GM18502 (cell line): ENCODE data around the gene SCRN1.

Source experiments
- ATAC-seq: cut with Tn5 transposase; IDR thresholded peaks from one replicate; pipeline ENCODE4 v1.9.1; 2021; ENCODE audit warnings: mild to moderate bottlenecking; ENCODE audit not compliant: unreplicated experiment, poor library complexity

The SCRN1 gene

GRCh38 chr7:29940199-29940598, 49.4 kb downstream of the SCRN1 start:
- no peak for ATAC-seq

GRCh38 chr7:29937132-29937531, 52.5 kb downstream of the SCRN1 start:
- no peak for ATAC-seq

- ATAC-seq, result no peak
Measured at GRCh38 chr7:29935111-29935510, 54.5 kb downstream of the SCRN1 start.

- ATAC-seq, result no peak
Measured at GRCh38 chr7:29929018-29929807, 60.4 kb downstream of the SCRN1 start.

- ATAC-seq, result no peak
Measured at GRCh38 chr7:29926741-29927140, 62.9 kb downstream of the SCRN1 start.

GRCh38 chr7:29926216-29926615, 63.4 kb downstream of the SCRN1 start:
- ATAC-seq, result no peak

- ATAC-seq, result no peak
Measured at GRCh38 chr7:29924684-29925083, 64.9 kb downstream of the SCRN1 start.

- no peak for ATAC-seq
Measured at GRCh38 chr7:29924006-29924405, 65.6 kb downstream of the SCRN1 start.

- no peak for ATAC-seq
Measured at GRCh38 chr7:29922921-29923700, 66.5 kb downstream of the SCRN1 start.

GRCh38 chr7:29921404-29922010, 68.1 kb downstream of the SCRN1 start:
- peak; percentile 90 for ATAC-seq

GRCh38 chr7:29920491-29920890, 69.1 kb downstream of the SCRN1 start:
- ATAC-seq, result no peak

GRCh38 chr7:29919790-29920189, 69.8 kb downstream of the SCRN1 start:
- ATAC-seq, result no peak

- ATAC-seq, result no peak
Measured at GRCh38 chr7:29918850-29919249, 70.8 kb downstream of the SCRN1 start.

- no peak for ATAC-seq
Measured at GRCh38 chr7:29917641-29918040, 72.0 kb downstream of the SCRN1 start.

GRCh38 chr7:29915481-29916215, 74.0 kb downstream of the SCRN1 start:
- no peak for ATAC-seq

GRCh38 chr7:29914180-29914579, 75.4 kb downstream of the SCRN1 start:
- no peak for ATAC-seq

- no peak for ATAC-seq
Measured at GRCh38 chr7:29906200-29907022, 83.2 kb downstream of the SCRN1 start.

GRCh38 chr7:29900745-29901144, 88.9 kb downstream of the SCRN1 start:
- ATAC-seq, result no peak

- no peak for ATAC-seq
Measured at GRCh38 chr7:29898301-29898700, 91.3 kb downstream of the SCRN1 start.
